ENCODE results near the gene UBAP1L.
"Not testable (repeated sequence)": the region's sequence is repeated elsewhere in the genome, so short reads cannot be mapped to it uniquely, and the experiment has no call there.

The UBAP1L gene

GRCh38 chr15:65044724-65045481 lies 70.1 kb downstream of the UBAP1L start, which contains the start of gene SLC51B:
SLC51B (plus strand) TSS chr15:65045387; CDS start chr15:65050005, 4,618 bp downstream.
- no peak for DNase-seq (ENCODE audit: low read depth in 2 of 2)

GRCh38 chr15:65044218-65044617 lies 70.8 kb downstream of the UBAP1L start:
- not testable (repeated sequence) for DNase-seq (ENCODE audit: low read depth in 2 of 2)

GRCh38 chr15:65042776-65043327 lies 72.1 kb downstream of the UBAP1L start:
- DNase-seq (ENCODE audit: low read depth in 2 of 2): no peak
